ENCODE measurements around the gene GKN1.

Gene GKN1

DNA sequence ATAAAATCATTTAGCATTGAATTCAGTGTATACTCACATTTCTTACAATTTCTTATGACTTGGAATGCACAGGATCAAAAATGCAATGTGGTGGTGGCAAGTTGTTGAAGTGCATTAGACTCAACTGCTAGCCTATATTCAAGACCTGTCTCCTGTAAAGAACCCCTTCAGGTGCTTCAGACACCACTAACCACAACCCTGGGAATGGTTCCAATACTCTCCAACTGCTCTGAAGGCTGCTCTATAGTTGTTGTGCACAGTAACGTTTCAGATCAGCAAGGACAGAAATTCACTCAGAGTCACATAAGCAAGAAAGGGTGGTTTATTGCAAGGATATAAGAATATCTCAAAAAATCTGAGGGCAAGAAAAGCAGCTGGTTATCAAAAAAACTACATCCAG, 6.5 kb downstream of the GKN1 start:
- no peak for DNase-seq (ENCODE audit: low read depth in 2 of 2)
- H3K4me3 ChIP-seq (replicated peaks in 1 of 2; ENCODE audit: low read depth in 2 of 2, low read length in 2 of 2) = no peak overlapping the region
- TF ChIP-seq, protein P1, sequence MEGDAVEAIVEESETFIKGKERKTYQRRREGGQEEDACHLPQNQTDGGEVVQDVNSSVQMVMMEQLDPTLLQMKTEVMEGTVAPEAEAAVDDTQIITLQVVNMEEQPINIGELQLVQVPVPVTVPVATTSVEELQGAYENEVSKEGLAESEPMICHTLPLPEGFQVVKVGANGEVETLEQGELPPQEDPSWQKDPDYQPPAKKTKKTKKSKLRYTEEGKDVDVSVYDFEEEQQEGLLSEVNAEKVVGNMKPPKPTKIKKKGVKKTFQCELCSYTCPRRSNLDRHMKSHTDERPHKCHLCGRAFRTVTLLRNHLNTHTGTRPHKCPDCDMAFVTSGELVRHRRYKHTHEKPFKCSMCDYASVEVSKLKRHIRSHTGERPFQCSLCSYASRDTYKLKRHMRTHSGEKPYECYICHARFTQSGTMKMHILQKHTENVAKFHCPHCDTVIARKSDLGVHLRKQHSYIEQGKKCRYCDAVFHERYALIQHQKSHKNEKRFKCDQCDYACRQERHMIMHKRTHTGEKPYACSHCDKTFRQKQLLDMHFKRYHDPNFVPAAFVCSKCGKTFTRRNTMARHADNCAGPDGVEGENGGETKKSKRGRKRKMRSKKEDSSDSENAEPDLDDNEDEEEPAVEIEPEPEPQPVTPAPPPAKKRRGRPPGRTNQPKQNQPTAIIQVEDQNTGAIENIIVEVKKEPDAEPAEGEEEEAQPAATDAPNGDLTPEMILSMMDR (IDR thresholded peaks at IDR 0.05; ENCODE audit: low read depth, low read length) = no peak

DNA sequence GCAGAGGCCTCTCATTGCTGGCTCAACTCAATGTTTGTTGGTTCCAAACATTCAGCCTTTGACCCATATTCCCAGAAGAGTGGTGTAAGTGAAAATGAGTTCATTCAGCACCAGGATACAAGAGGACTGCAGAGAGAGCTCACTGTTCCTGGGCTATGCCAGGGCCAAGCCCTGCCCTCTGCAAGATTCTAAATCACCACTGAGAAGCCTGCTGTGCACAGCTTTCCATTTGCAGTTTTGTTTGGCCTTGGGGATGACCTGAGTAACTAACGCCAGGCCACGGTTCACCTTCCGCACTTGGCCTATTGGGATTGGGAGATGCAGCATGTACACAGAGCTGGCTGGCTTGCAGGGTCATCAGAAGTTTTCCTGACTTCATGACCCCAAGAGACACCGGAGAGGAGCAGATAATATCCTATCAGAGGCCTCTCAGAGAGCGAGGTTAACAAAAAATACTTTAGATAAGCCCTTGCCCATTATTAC, 12.6 kb downstream of the GKN1 start:
- no peak overlapping the region for H3K4me3 ChIP-seq (replicated peaks in 1 of 2; ENCODE audit: low read depth in 2 of 2, low read length in 2 of 2)
- TF ChIP-seq, protein P1 (IDR thresholded peaks at IDR 0.05; ENCODE audit: low read depth, low read length) = no peak
- peak in 1 of 2 donors; percentile 42 for DNase-seq (ENCODE audit: low read depth in 2 of 2)

GRCh38 chr2:68989035-68989434, 14.6 kb downstream of the GKN1 start:
- TF ChIP-seq, protein P1 (IDR thresholded peaks at IDR 0.05; ENCODE audit: low read depth, low read length) = no peak
- no peak overlapping the region for H3K4me3 ChIP-seq (replicated peaks in 1 of 2; ENCODE audit: low read depth in 2 of 2, low read length in 2 of 2)
- DNase-seq (ENCODE audit: low read depth in 2 of 2) = no peak

- no peak for DNase-seq (ENCODE audit: low read depth in 2 of 2)
- TF ChIP-seq, protein P1 (IDR thresholded peaks at IDR 0.05; ENCODE audit: low read depth, low read length) = no peak
- no peak overlapping the region for H3K4me3 ChIP-seq (replicated peaks in 1 of 2; ENCODE audit: low read depth in 2 of 2, low read length in 2 of 2)
Measured at GRCh38 chr2:68992341-68992740, 17.9 kb downstream of the GKN1 start.

DNA sequence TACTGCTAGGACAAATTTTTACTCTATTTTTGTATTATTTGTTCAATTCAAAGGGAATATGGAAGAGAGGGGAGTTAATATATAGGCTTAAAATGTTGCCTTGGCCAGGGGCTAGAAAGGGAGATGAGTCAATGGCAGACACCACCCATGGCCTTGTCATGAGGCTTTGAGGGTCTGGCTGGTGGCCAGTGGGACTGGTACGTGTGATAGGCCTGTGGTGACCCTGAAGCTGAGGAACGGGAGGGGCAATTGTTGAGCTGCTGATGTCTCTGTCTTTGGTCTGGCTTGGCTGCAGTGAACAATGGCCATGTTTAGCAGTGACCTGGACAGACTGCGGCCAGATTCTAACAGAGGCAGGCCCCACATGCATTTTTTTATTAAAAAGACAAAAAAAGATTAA, 18.5 kb downstream of the GKN1 start:
- no peak overlapping the region for H3K4me3 ChIP-seq (replicated peaks in 1 of 2; ENCODE audit: low read depth in 2 of 2, low read length in 2 of 2)
- TF ChIP-seq, protein P1 (IDR thresholded peaks at IDR 0.05; ENCODE audit: low read depth, low read length) = no peak

DNA sequence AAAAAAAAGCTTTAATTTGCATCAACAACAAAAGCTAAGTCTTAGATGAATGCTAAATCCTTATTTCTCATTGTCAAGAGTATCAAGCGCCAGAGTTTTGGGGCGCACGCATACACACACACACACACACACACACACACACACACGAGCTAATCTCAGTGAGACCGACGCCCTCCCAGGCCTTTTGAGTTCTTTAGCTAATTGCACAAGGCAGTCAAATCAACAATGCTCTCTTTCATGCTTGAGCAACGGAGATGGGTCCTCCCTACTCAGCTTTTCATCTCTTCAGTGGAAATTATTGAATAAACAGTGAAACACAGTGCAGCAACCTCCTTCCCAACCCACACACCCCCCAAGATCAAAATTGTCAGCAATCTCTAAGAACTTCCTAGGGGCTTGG, 19.2 kb downstream of the GKN1 start:
- TF ChIP-seq, protein P1 (IDR thresholded peaks at IDR 0.05; ENCODE audit: low read depth, low read length) = no peak
- no peak overlapping the region for H3K4me3 ChIP-seq (replicated peaks in 1 of 2; ENCODE audit: low read depth in 2 of 2, low read length in 2 of 2)
- no peak for DNase-seq (ENCODE audit: low read depth in 2 of 2)

More for the DNA sequence above, 18.5 kb downstream of the GKN1 start:
- DNase-seq (ENCODE audit: low read depth in 2 of 2) = no peak

DNA sequence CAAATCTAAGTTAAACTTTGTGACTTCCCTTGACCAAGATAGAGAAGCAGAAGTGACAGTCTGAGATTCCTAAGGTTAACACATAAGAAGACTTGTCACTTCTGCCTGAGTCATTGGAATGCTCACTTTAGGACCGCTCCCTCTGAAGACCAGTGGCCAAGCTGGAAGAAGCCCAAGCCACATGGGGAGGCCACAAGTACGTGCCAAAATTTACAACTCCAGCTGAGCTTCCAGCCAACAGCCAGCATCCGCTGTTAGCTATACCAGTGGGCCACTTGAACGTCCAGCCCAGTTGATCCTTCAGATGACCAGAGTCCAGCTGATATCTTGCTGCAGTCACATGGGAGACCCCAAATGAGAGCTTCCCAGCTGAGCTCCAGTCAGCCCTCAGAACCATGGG, 20.4 kb downstream of the GKN1 start:
- DNase-seq (ENCODE audit: low read depth in 2 of 2) = peak; percentile 84 to 88
- H3K4me3 ChIP-seq (replicated peaks in 1 of 2; ENCODE audit: low read depth in 2 of 2, low read length in 2 of 2) = no peak overlapping the region
- TF ChIP-seq, protein P1 (IDR thresholded peaks at IDR 0.05; ENCODE audit: low read depth, low read length) = no peak
